HepG2 (cell line): ENCODE measurements around the gene USP32. TPM values are rescaled to one million over a fixed set of nuclear protein-coding genes. Genes with fewer than 3 reads are reported as not detected.

ENCODE experiments used
- MLX ChIP-seq: IDR thresholded peaks from 2 replicates; pipeline ENCODE4 v1.6.1; 2016
- THRA ChIP-seq: sonication (generic); formaldehyde crosslinking; IDR thresholded peaks from 2 replicates; pipeline ENCODE4 v1.4.0; 2020; ENCODE audit warnings: missing genetic modification reagents, borderline replicate concordance
- ZFY ChIP-seq: sonication (generic); formaldehyde crosslinking; IDR thresholded peaks from 2 replicates; pipeline ENCODE4 v1.4.0; 2020; ENCODE audit warnings: missing genetic modification reagents
- ZNF407 ChIP-seq: sonication (generic); formaldehyde crosslinking; IDR thresholded peaks from one replicate; pipeline ENCODE4 v1.5.1; 2020; ENCODE audit warnings: mild to moderate bottlenecking, missing genetic modification reagents; ENCODE audit errors: not compliant biosample characterization
- ZNF512 ChIP-seq: sonication (generic); formaldehyde crosslinking; IDR thresholded peaks from 2 replicates; pipeline ENCODE4 v1.4.0; 2020; ENCODE audit warnings: mild to moderate bottlenecking, missing genetic modification reagents
- ZNF564 ChIP-seq: sonication (generic); formaldehyde crosslinking; IDR thresholded peaks from 2 replicates; pipeline ENCODE4 v1.8.1; 2023; ENCODE audit warnings: mild to moderate bottlenecking, missing genetic modification reagents
- ZNF605 ChIP-seq: sonication (generic); formaldehyde crosslinking; IDR thresholded peaks from 2 replicates; pipeline ENCODE4 v1.8.0; 2022; ENCODE audit warnings: mild to moderate bottlenecking, missing genetic modification reagents
- ZNF781 ChIP-seq: sonication (generic); formaldehyde crosslinking; IDR thresholded peaks from 2 replicates; pipeline ENCODE4 v1.5.1; 2020; ENCODE audit warnings: borderline replicate concordance, mild to moderate bottlenecking, missing genetic modification reagents; ENCODE audit errors: not compliant biosample characterization
- polyA plus RNA-seq, 8 experiments: library from polyadenylated mRNA; depleted of rRNA in 3 of 8; stranded (reverse) in 7 of 8; unstranded in 1 of 8; fragments of >200 nt; fragmentation: Illumina TruSeq in 4 of 8; extraction: Trizol in 4 of 8; gene quantifications; 2 replicates each; pipeline versions ENCODE4 v1.2.1 to v1.2.3, GENCODE V29; 2011 to 2016; ENCODE audit warnings: low read depth in 4 of 8, missing spikeins in 1 of 8, mixed read lengths in 1 of 8; ENCODE audit not compliant: insufficient read depth in 1 of 8
- total RNA-seq, 5 experiments: library from RNA; depleted of rRNA; stranded (reverse); fragments of >200 nt; fragmentation: Illumina TruSeq; extraction: Trizol; gene quantifications; 2 replicates each; pipeline ENCODE4 v1.2.3, GENCODE V29; 2016; ENCODE audit warnings: low read depth in 1 of 5
- TF ChIP-seq, protein P1 (sequence below): sonication (generic); formaldehyde crosslinking; IDR thresholded peaks from 2 replicates; pipeline ENCODE4 v1.9.0; 2021; ENCODE audit warnings: mild to moderate bottlenecking, missing genetic modification reagents

Gene USP32
- total and polyA plus RNA-seq, 2 of the 13 experiments (the other 11 are each of a cell fraction or from before 2014, with no cell fraction given), result 24.9 to 39.9 TPM

DNA sequence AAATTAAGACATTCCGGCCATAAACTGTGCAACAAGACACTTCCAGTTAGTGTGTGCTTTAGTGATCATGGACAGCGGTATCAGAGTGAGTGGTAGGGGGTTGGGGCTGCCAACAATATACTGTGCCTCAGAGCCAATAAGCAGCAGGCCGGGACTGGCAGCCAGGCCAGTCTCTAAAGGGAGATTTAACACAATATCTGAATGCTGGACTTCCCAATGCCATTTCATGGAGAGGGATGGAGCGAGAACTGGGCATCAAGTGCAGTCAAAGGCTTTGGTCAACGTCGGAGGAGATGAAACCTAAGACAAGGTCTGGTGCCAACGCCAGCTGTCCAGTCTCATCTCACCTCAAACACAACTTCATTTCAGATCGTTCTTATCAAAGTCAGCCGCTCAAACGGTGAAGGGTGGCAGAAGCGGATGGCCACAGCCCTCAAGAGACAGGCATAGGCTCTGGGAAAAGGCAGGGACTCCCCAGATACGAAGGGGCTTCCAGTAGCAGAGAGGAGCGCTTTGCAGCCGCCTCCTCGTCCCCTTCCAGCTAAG is 935 bp downstream of the USP32 start (continued):
- TF ChIP-seq ZNF781 (CRISPR knock-in tag) (peak; percentile 2), ZNF407 (CRISPR knock-in tag) (peak; percentile 21), ZNF605 (CRISPR knock-in tag) (0 out of 2 replicates have a peak, but pooled peaks have one; percentile 56), ZFY (CRISPR knock-in tag) (0 out of 2 replicates have a peak, but pooled peaks have one; percentile 10), ZNF512 (CRISPR knock-in tag) (0 out of 2 replicates have a peak, but pooled peaks have one; percentile 18), THRA (CRISPR knock-in tag) (peak; percentile 6; the same call in 1 of the 2 replicates), ZNF564 (CRISPR knock-in tag) (0 out of 2 replicates have a peak, but pooled peaks have one; percentile 30), MLX (CRISPR knock-in tag) (no peak)
- TF ChIP-seq, protein P1, sequence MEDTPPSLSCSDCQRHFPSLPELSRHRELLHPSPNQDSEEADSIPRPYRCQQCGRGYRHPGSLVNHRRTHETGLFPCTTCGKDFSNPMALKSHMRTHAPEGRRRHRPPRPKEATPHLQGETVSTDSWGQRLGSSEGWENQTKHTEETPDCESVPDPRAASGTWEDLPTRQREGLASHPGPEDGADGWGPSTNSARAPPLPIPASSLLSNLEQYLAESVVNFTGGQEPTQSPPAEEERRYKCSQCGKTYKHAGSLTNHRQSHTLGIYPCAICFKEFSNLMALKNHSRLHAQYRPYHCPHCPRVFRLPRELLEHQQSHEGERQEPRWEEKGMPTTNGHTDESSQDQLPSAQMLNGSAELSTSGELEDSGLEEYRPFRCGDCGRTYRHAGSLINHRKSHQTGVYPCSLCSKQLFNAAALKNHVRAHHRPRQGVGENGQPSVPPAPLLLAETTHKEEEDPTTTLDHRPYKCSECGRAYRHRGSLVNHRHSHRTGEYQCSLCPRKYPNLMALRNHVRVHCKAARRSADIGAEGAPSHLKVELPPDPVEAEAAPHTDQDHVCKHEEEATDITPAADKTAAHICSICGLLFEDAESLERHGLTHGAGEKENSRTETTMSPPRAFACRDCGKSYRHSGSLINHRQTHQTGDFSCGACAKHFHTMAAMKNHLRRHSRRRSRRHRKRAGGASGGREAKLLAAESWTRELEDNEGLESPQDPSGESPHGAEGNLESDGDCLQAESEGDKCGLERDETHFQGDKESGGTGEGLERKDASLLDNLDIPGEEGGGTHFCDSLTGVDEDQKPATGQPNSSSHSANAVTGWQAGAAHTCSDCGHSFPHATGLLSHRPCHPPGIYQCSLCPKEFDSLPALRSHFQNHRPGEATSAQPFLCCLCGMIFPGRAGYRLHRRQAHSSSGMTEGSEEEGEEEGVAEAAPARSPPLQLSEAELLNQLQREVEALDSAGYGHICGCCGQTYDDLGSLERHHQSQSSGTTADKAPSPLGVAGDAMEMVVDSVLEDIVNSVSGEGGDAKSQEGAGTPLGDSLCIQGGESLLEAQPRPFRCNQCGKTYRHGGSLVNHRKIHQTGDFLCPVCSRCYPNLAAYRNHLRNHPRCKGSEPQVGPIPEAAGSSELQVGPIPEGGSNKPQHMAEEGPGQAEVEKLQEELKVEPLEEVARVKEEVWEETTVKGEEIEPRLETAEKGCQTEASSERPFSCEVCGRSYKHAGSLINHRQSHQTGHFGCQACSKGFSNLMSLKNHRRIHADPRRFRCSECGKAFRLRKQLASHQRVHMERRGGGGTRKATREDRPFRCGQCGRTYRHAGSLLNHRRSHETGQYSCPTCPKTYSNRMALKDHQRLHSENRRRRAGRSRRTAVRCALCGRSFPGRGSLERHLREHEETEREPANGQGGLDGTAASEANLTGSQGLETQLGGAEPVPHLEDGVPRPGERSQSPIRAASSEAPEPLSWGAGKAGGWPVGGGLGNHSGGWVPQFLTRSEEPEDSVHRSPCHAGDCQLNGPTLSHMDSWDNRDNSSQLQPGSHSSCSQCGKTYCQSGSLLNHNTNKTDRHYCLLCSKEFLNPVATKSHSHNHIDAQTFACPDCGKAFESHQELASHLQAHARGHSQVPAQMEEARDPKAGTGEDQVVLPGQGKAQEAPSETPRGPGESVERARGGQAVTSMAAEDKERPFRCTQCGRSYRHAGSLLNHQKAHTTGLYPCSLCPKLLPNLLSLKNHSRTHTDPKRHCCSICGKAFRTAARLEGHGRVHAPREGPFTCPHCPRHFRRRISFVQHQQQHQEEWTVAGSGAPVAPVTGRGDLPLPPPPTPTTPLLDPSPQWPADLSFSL (CRISPR knock-in tag), result no peak
